ENCODE measurements around the gene CCBE1.

CCBE1 gene

DNA sequence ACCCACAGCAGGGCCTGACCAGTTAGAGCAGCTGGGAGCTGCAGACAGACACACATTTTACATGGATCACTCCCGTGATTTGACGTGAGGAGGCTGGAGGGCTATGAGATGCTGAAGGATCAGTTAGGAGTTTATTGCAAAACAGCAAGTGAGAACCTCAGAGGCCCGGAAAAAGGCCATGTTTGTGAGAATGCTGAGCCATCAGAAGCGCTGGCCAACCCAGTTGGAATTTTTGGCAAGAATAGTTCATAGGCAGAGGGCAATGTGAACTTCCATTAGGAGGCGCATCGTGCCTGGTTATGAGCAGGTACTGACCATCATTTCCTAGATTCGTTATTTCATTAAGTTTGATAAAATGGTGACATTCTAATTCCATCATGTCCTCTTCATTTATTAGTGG lies 314.8 kb downstream of the CCBE1 start:
- no peak for TF ChIP-seq CTCF (IDR thresholded peaks at IDR 0.05; ENCODE audit: control extremely low read depth, extremely low read depth, low read depth, missing control alignments)
- POLR2A ChIA-PET: no interaction called here
- CTCF ChIA-PET: interaction anchor here (1.1 to 3.9 kb wide), 3 partner anchors 15 to 20 kb away, joined by 4 to 17 read pairs (median 5); no protein-coding TSS in a partner anchor
- DNase-seq (ENCODE audit: extremely low spot score): no peak

DNA sequence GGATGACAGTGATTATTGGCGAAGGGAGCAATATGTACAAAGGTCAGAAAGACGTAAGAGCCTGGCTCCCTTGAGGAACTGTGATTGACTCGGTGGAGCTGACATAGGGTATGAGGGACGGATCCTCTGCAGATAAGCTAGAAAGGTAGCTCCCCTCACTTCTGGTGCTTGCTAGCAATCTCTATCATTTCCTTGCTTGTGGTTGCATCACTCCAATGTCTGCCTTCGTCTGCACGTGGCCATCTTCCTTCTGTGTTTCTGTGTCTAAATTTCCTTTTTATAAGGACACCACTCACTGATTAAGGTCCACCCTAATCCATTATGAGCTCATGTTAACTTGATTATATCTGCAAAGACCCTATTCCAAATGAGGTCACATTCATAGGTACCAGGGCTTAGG lies 315.3 kb downstream of the CCBE1 start:
- no peak for DNase-seq (ENCODE audit: extremely low spot score)
- ChIA-PET CTCF (interaction anchor here (1.1 to 3.9 kb wide), 3 partner anchors 16 to 20 kb away, joined by 4 to 17 read pairs (median 5); no protein-coding TSS in a partner anchor), POLR2A (no interaction called here)
- no peak for TF ChIP-seq CTCF (IDR thresholded peaks at IDR 0.05; ENCODE audit: control extremely low read depth, extremely low read depth, low read depth, missing control alignments)

Measured in GM10248 (cell line).